Vagina (tissue), 2 donors: ENCODE measurements around the gene GALNT6. TPM values are rescaled to one million over a fixed set of nuclear protein-coding genes. Genes with fewer than 3 reads are reported as not detected.

ENCODE experiments used
- DNase-seq, 2 donors: peaks; one replicate each; pipeline ENCODE4 v3.0.0-alpha.2; 2017; ENCODE audit errors: extremely low spot score in 2 of 2
- H3K27ac ChIP-seq: fragments of 200-600 bp; sonication (generic); one replicate; pipeline ENCODE4 v1.5.1; 2019
- H3K27me3 ChIP-seq: fragments of 200-600 bp; sonication (generic); one replicate; pipeline ENCODE4 v1.5.1; 2019
- H3K36me3 ChIP-seq, 2 donors: fragments of 200-600 bp; sonication (generic); one replicate each; pipeline ENCODE4 v1.5.1; 2017 to 2019
- H3K4me1 ChIP-seq: fragments of 200-600 bp; sonication (generic); one replicate; pipeline ENCODE4 v1.5.1; 2019
- H3K4me3 ChIP-seq, 2 donors: fragments of 200-600 bp; sonication (generic); 1 replicate in 1 of 2; 2 replicates in 1 of 2; pipeline ENCODE4 v1.5.1; 2016 to 2019
- H3K9me3 ChIP-seq: fragments of 200-600 bp; sonication (generic); one replicate; pipeline ENCODE4 v1.5.1; 2019
- POLR2A ChIP-seq, 2 donors: fragments of 450-650 bp; IDR thresholded peaks; one replicate each; pipeline ENCODE4 v1.6.1; 2017; ENCODE audit warnings: antibody characterized with exemption in 2 of 2, mild to moderate bottlenecking in 2 of 2, moderate library complexity in 2 of 2
- POLR2AphosphoS5 ChIP-seq, 2 donors: sonication (generic); formaldehyde crosslinking; IDR thresholded peaks; one replicate each; pipeline ENCODE4 v1.9.0; 2017; ENCODE audit warnings: antibody characterized with exemption in 2 of 2, mild to moderate bottlenecking in 2 of 2, low read depth in 1 of 2; ENCODE audit not compliant: insufficient read depth in 1 of 2
- intact Hi-C: fragments of 100-400 bp; cut with DNase I; formaldehyde crosslinking; loops from one replicate; pipeline ENCODE4 v1.15.1; 2023
- total RNA-seq: library from RNA; depleted of rRNA; stranded (reverse); fragments of >200 nt; gene quantifications from one replicate; pipeline ENCODE4 v1.2.3, GENCODE V29; 2016
- TF ChIP-seq, protein P1 (sequence below), 3 experiments: fragments of 450-650 bp in 2 of 3; fragments of 200-600 bp in 1 of 3; sonication (generic) in 1 of 3; IDR thresholded peaks; one replicate each; pipeline ENCODE4 v1.5.1; 2017 to 2019; ENCODE audit warnings: antibody characterized with exemption in 3 of 3, mild to moderate bottlenecking in 2 of 3, moderate library complexity in 2 of 3

The GALNT6 gene
- total RNA-seq, 1 donor from 2014 or later, result 12.5 TPM

DNA sequence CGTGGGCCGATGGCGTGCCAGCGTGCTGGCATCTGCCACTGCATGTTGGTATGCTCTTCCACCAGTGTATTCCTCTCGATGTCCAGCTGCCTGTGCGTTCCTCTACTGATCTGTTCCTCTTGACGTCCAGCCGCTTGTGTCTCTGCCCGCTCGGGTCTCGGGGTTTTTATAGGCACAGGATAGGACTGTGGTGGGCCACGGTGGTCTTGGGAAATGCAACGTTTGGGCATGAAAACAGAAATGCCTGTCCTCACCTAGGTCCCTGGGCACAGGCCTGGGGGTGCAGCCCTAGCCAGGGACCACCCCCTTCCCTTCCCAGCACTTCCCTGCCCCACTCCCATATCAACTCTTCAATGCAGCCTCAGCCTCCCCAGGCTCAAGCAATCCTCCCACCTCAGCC lies 10.3 kb upstream of the GALNT6 start:
- no peak for TF ChIP-seq POLR2AphosphoS5 (IDR thresholded peaks at IDR 0.05; ENCODE audit: insufficient read depth in 1 of 2, low read depth in 1 of 2)
- TF ChIP-seq, protein P1, sequence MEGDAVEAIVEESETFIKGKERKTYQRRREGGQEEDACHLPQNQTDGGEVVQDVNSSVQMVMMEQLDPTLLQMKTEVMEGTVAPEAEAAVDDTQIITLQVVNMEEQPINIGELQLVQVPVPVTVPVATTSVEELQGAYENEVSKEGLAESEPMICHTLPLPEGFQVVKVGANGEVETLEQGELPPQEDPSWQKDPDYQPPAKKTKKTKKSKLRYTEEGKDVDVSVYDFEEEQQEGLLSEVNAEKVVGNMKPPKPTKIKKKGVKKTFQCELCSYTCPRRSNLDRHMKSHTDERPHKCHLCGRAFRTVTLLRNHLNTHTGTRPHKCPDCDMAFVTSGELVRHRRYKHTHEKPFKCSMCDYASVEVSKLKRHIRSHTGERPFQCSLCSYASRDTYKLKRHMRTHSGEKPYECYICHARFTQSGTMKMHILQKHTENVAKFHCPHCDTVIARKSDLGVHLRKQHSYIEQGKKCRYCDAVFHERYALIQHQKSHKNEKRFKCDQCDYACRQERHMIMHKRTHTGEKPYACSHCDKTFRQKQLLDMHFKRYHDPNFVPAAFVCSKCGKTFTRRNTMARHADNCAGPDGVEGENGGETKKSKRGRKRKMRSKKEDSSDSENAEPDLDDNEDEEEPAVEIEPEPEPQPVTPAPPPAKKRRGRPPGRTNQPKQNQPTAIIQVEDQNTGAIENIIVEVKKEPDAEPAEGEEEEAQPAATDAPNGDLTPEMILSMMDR (IDR thresholded peaks at IDR 0.05), result no peak
- no peak for TF ChIP-seq POLR2A (IDR thresholded peaks at IDR 0.05)
- DNase-seq, result peak in 1 of 2 donors; percentile 13
- H3K4me1 ChIP-seq, result peaks cover 9% of the 10 kb centered on the region
- intact Hi-C loops, result no loop called here
- no peaks in the 10 kb centered on the region for H3K9me3 ChIP-seq
- H3K4me3 ChIP-seq, result no peak overlapping the region
- no peaks in the 10 kb centered on the region for H3K27me3 ChIP-seq
- no peak overlapping the region for H3K27ac ChIP-seq
- H3K36me3 ChIP-seq, result no peaks in the 10 kb centered on the region

DNA sequence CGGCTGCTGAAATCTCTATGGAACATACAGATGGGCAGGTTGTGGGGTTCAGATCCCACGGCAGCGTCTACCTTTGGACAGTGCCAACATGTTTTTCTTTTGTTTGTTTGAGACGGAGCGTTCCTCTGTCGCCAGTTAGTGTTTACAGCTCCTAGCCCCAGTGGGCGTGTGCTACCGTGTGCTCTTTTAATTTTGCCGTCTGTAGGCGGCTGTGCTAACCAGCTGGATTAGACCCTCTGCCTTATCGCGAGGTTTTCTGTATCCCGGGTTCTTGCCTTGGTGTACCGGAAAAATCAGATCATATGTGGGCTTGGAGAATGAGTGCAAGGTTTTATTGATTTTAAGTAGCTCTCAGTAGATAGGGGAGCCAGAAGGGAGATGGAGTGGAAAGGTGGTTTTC lies 9.8 kb upstream of the GALNT6 start:
- DNase-seq, result peak in 1 of 2 donors; percentile 37
- H3K36me3 ChIP-seq, result no peaks in the 10 kb centered on the region
- no peak overlapping the region for H3K4me3 ChIP-seq
- no peaks in the 10 kb centered on the region for H3K27me3 ChIP-seq
- TF ChIP-seq, protein P1 (IDR thresholded peaks at IDR 0.05), result no peak
- no peak for TF ChIP-seq POLR2A (IDR thresholded peaks at IDR 0.05)
- no peak for TF ChIP-seq POLR2AphosphoS5 (IDR thresholded peaks at IDR 0.05; ENCODE audit: insufficient read depth in 1 of 2, low read depth in 1 of 2)
- H3K27ac ChIP-seq, result no peak overlapping the region
- H3K4me1 ChIP-seq, result peaks cover 9% of the 10 kb centered on the region
- no peaks in the 10 kb centered on the region for H3K9me3 ChIP-seq
- intact Hi-C loops, result no loop called here

DNA sequence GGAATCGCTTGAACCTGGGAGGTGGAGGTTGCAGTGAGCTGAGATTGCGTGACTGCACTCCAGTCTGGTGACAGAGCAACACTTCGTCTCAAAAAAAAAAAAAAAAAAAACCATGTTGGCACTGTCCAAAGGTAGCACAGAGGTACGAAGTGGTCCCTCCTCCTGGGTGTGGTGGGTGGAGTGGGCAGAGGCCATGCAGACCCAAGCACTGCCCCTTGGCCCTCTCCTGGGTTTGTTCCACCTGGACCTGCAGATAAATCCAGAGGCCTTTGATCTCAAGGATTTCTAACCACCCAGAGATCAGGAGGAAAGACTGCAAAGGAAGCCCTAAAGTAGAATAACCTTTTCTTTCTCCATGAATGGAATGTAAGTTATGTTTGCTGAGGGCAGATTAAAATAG lies 8.7 kb upstream of the GALNT6 start:
- H3K4me3 ChIP-seq, result no peak overlapping the region
- intact Hi-C loops, result no loop called here
- TF ChIP-seq, protein P1 (IDR thresholded peaks at IDR 0.05), result no peak
- TF ChIP-seq POLR2A (IDR thresholded peaks at IDR 0.05), result no peak
- TF ChIP-seq POLR2AphosphoS5 (IDR thresholded peaks at IDR 0.05; ENCODE audit: insufficient read depth in 1 of 2, low read depth in 1 of 2), result no peak
- no peak overlapping the region for H3K27ac ChIP-seq
- no peaks in the 10 kb centered on the region for H3K27me3 ChIP-seq
- no peaks in the 10 kb centered on the region for H3K9me3 ChIP-seq
- H3K36me3 ChIP-seq, result no peaks in the 10 kb centered on the region
- peaks cover 9% of the 10 kb centered on the region for H3K4me1 ChIP-seq
- DNase-seq, result peak in 1 of 2 donors; percentile 25

DNA sequence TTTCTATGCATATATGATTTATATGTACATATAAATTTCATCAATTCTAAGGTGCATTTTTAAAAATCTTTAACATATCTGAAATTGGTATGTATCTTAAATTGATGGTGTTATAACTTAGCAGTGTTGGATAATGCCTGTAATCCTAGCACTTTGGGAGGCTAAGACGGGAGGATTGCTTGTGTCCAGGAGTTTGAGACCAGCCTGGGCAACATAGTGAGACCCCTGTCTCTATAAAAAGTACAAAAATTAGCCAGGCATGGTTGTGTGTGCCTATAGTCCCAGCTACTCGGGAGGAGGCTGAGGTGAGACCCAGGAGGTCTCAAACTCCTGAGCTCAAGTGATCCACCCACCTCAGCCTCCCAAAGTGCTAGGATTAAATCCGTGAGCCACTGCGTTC lies 6.5 kb upstream of the GALNT6 start:
- Histone ChIP-seq H3K9me3 (no peaks in the 10 kb centered on the region), H3K36me3 (no peaks in the 10 kb centered on the region), H3K27ac (no peak overlapping the region), H3K4me1 (peaks cover 14% of the 10 kb centered on the region), H3K4me3 (no peak overlapping the region), H3K27me3 (no peaks in the 10 kb centered on the region)
- no peak for DNase-seq
- intact Hi-C loops, result no loop called here
- no peak for TF ChIP-seq POLR2AphosphoS5 (IDR thresholded peaks at IDR 0.05; ENCODE audit: insufficient read depth in 1 of 2, low read depth in 1 of 2)

DNA sequence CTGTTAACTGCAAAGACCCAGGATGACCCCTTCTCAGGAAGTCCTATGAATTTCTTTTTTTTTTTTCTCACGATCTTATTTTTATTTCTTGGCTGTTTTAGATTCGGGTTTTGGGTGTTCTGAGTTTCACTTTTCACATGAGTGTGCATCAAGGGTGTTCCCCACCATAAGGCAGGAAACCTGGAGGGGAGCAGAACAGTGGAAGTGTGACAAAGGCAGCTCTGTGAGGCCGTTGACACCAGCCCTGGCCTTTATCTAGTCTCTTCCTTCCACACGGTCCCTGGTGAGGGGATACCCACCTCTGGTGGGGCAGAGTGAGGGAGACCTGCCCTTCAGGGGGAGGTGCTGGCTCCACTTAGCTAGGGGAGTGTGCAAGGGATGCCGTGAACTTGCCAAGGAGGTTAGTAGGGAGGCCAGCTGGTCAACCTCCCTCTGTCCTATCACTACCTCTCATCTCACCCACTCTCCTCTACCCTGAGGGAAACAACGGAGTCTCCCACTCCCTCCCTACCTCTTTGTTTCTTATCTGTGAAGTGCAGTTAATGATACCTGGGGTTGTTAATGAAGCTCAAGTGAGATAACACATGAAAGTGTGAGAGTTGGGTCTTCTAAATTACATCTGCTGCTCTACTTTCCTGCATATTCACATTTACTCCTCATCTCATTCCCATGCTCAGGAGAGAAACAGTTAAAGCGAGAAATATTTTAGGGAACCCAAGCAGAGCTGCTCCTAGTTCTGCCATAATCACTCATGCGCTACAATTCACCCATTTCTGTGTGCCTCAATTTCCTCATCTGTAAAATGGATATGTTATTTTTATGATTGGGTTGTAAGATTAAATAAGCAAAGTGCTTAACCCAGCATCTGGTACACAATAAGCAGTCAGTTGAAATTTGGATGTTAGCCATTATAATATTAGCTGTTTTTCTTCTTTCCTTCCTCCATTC lies 4.4 kb upstream of the GALNT6 start:
- no peak overlapping the region for H3K27ac ChIP-seq
- no peak overlapping the region for H3K4me3 ChIP-seq
- H3K4me1 ChIP-seq, result peaks cover 35% of the 10 kb centered on the region
- DNase-seq, result no peak
- H3K27me3 ChIP-seq, result no peaks in the 10 kb centered on the region
- TF ChIP-seq POLR2AphosphoS5 (IDR thresholded peaks at IDR 0.05; ENCODE audit: insufficient read depth in 1 of 2, low read depth in 1 of 2) (no peak), POLR2A (IDR thresholded peaks at IDR 0.05) (no peak)
- TF ChIP-seq, protein P1 (IDR thresholded peaks at IDR 0.05), result no peak
- H3K9me3 ChIP-seq, result no peaks in the 10 kb centered on the region
- H3K36me3 ChIP-seq, result no peaks in the 10 kb centered on the region
- intact Hi-C loops, result no loop called here
